Measurements from ENCODE around the gene PKN1. TPM values are rescaled to one million over a fixed set of nuclear protein-coding genes. Genes with fewer than 3 reads are reported as not detected.

PKN1 gene
- total RNA-seq, 2 experiments from 2014 or later, result 171 TPM

DNA sequence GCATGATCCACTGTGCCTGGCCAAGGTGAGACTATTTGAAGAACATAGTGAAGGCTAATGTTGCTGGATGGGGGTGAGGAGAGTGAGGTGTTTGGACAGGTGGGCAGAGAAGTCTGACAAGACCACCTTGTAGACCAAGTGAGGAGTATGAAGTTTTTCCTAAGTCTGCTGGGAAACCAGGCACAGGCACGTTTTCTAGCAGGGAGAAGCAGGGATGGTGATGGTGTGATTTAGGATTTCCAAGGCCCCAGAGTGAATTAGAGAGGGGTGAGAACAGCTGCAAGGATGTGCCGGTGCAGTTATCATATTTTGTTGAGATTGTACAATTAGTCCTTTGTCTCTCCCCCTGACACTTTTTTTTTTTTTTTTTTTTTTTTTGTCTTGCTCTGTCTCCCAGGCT is 5.6 kb upstream of the PKN1 start:
- H3K4me3 Mint-ChIP-seq, result no peak overlapping the region
- CTCF ChIA-PET, result interaction anchor here (1.4 to 1.6 kb wide), 2 partner anchors 17 to 66 kb away, joined by 4 read pairs; no protein-coding TSS in a partner anchor

DNA sequence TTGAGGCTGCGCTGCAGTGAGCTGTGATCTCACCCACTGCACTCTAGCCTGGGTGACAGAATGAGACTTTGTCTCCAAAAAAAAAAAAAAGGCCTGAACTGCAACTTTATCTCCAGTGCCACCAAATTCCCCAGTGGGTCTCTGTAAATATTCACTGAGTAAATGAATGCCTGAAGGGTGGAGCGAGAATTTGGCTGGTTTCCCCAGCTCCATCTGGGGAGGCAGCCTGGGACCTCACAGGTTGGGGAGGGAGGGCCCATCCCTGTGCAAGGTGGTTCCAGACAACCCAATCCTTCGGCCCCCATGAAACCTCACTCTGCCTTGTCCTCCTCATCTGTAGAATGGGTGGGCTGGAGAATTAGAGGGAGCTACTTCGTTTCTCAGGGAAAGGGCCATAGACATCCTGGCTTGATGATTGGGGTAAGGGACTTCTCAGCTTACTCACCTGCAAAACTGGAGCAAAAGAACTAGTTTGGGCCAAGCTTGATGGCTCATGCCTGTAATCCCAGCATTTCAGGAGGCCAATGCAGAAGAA is 4.2 kb upstream of the PKN1 start:
- no peak overlapping the region for H3K4me3 ChIP-seq (ENCODE audit: low read length)
- H3K36me3 ChIP-seq (ENCODE audit: insufficient read depth, low read length), result no peaks in the 10 kb centered on the region
- peaks cover 15% of the 10 kb centered on the region for H3K4me1 Mint-ChIP-seq (ENCODE audit: low read depth)
- no peak overlapping the region for H3K27ac ChIP-seq (ENCODE audit: low read depth in 1 of 2, low read length in 2 of 2)
- no peak overlapping the region for H3K4me3 Mint-ChIP-seq
- no peak for DNase-seq
- H3K9me3 Mint-ChIP-seq, result no peaks in the 10 kb centered on the region
- intact Hi-C loops (cut with DNase I, micrococcal nuclease), result no loop called here
- no peaks in the 10 kb centered on the region for H3K27me3 Mint-ChIP-seq
- H3K4me1 ChIP-seq (ENCODE audit: insufficient read depth, low read length), result peaks cover 21% of the 10 kb centered on the region
- H3K9me3 ChIP-seq (ENCODE audit: control insufficient read depth in 1 of 2, insufficient read depth in 1 of 2, low read length in 2 of 2), result no peaks in the 10 kb centered on the region
- H3K36me3 Mint-ChIP-seq (ENCODE audit: low read depth), result no peaks in the 10 kb centered on the region
- TF ChIP-seq, protein P1, sequence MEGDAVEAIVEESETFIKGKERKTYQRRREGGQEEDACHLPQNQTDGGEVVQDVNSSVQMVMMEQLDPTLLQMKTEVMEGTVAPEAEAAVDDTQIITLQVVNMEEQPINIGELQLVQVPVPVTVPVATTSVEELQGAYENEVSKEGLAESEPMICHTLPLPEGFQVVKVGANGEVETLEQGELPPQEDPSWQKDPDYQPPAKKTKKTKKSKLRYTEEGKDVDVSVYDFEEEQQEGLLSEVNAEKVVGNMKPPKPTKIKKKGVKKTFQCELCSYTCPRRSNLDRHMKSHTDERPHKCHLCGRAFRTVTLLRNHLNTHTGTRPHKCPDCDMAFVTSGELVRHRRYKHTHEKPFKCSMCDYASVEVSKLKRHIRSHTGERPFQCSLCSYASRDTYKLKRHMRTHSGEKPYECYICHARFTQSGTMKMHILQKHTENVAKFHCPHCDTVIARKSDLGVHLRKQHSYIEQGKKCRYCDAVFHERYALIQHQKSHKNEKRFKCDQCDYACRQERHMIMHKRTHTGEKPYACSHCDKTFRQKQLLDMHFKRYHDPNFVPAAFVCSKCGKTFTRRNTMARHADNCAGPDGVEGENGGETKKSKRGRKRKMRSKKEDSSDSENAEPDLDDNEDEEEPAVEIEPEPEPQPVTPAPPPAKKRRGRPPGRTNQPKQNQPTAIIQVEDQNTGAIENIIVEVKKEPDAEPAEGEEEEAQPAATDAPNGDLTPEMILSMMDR (IDR thresholded peaks at IDR 0.05), result no peak
- no peak for ATAC-seq (ENCODE audit: poor library complexity)
- no peaks in the 10 kb centered on the region for H3K27me3 ChIP-seq (ENCODE audit: control insufficient read depth in 1 of 2, insufficient read depth in 2 of 2, low read length in 2 of 2)
- CTCF ChIA-PET, result interaction anchor here (0.7 kb wide), 1 partner anchor 162 kb away, joined by 3 read pairs; no protein-coding TSS in a partner anchor
- no peak overlapping the region for H3K27ac Mint-ChIP-seq
- POLR2A ChIA-PET, result interaction anchor here (1.0 to 1.2 kb wide), 2 partner anchors 9 kb away, joined by 3 read pairs; no protein-coding TSS in a partner anchor

More for the DNA sequence above, 5.6 kb upstream of the PKN1 start:
- peaks cover 11% of the 10 kb centered on the region for H3K4me1 ChIP-seq (ENCODE audit: insufficient read depth, low read length)
- no peak overlapping the region for H3K27ac ChIP-seq (ENCODE audit: low read depth in 1 of 2, low read length in 2 of 2)
- POLR2A ChIA-PET, result interaction anchor here (1.1 kb wide), 1 partner anchor 14 kb away, joined by 3 read pairs; no protein-coding TSS in a partner anchor
- H3K27me3 ChIP-seq (ENCODE audit: control insufficient read depth in 1 of 2, insufficient read depth in 2 of 2, low read length in 2 of 2), result no peaks in the 10 kb centered on the region
- Mint-ChIP-seq H3K4me1 (ENCODE audit: low read depth) (peaks cover 9% of the 10 kb centered on the region), H3K36me3 (ENCODE audit: low read depth) (no peaks in the 10 kb centered on the region), H3K27me3 (no peaks in the 10 kb centered on the region), H3K9me3 (no peaks in the 10 kb centered on the region), H3K27ac (no peak overlapping the region)
- ATAC-seq (ENCODE audit: poor library complexity) (no peak), DNase-seq (no peak)
- intact Hi-C loops (cut with DNase I, micrococcal nuclease), result no loop called here
- H3K9me3 ChIP-seq (ENCODE audit: control insufficient read depth in 1 of 2, insufficient read depth in 1 of 2, low read length in 2 of 2), result no peaks in the 10 kb centered on the region
- no peak overlapping the region for H3K4me3 ChIP-seq (ENCODE audit: low read length)
- H3K36me3 ChIP-seq (ENCODE audit: insufficient read depth, low read length), result no peaks in the 10 kb centered on the region
- TF ChIP-seq, protein P1 (IDR thresholded peaks at IDR 0.05), result no peak

DNA sequence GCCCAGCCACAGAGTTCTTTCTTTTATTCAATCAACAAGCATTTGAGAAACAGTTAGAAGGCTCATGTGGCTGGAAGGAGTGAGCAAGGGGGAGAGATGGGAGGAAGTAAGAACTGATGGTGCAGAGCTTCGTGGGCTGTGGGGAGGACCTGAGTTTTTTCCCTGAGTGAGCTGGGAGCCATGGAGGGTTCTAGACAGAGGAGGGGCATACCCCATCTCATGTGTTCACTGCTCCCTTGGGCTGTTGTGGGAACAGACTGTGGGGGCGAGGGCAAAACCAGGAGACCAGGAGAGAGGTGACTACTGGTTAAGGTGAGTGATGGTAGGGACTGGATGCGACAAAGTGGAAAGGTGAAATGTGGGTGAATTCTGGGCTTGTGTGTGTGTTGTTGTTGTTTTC is 2.4 kb upstream of the PKN1 start:
- Mint-ChIP-seq H3K27me3 (no peaks in the 10 kb centered on the region), H3K36me3 (ENCODE audit: low read depth) (no peaks in the 10 kb centered on the region), H3K9me3 (no peaks in the 10 kb centered on the region), H3K4me3 (peak overlapping the region; percentile 63), H3K4me1 (ENCODE audit: low read depth) (peaks cover 30% of the 10 kb centered on the region), H3K27ac (peak overlapping the region; percentile 35)
- ChIA-PET POLR2A (interaction anchor here (1.3 kb wide), 1 partner anchor 11 kb away, joined by 5 read pairs; no protein-coding TSS in a partner anchor), CTCF (interaction anchor here (1.3 to 2.3 kb wide), 2 partner anchors 49 to 294 kb away, joined by 3 to 10 read pairs; partner anchors contain the start of gene ASF1B)
- Histone ChIP-seq H3K9me3 (ENCODE audit: control insufficient read depth in 1 of 2, insufficient read depth in 1 of 2, low read length in 2 of 2) (no peaks in the 10 kb centered on the region), H3K36me3 (ENCODE audit: insufficient read depth, low read length) (peaks cover 2% of the 10 kb centered on the region), H3K4me3 (ENCODE audit: low read length) (no peak overlapping the region), H3K27ac (ENCODE audit: low read depth in 1 of 2, low read length in 2 of 2) (no peak overlapping the region), H3K4me1 (ENCODE audit: insufficient read depth, low read length) (peaks cover 36% of the 10 kb centered on the region), H3K27me3 (ENCODE audit: control insufficient read depth in 1 of 2, insufficient read depth in 2 of 2, low read length in 2 of 2) (no peaks in the 10 kb centered on the region)
- intact Hi-C loops (cut with DNase I, micrococcal nuclease), result loop anchor here in 1 of 2 experiments (5.0 kb wide), 1 partner anchor 57 kb away; no protein-coding TSS in a partner anchor
- TF ChIP-seq, protein P1 (IDR thresholded peaks at IDR 0.05), result no peak
- DNase-seq, result no peak
- ATAC-seq (ENCODE audit: poor library complexity), result no peak
